ENCODE data around the gene PIEZO1. TPM values are rescaled to one million over a fixed set of nuclear protein-coding genes. Genes with fewer than 3 reads are reported as not detected.
"Not testable (repeated sequence)": the region's sequence is repeated elsewhere in the genome, so short reads cannot be mapped to it uniquely, and the experiment has no call there.

Gene PIEZO1
- total RNA-seq, 2 experiments from 2014 or later: 105 to 126 TPM

- DNase-seq: no peak
- ChIA-PET CTCF (no interaction called here), POLR2A (interaction anchor here (0.6 kb wide), 1 partner anchor 75 kb away, joined by 12 read pairs; no protein-coding TSS in a partner anchor)
- H3K9me3 Mint-ChIP-seq (ENCODE audit: low read depth): no peaks in the 10 kb centered on the region
- no peaks in the 10 kb centered on the region for H3K27me3 Mint-ChIP-seq
- H3K36me3 Mint-ChIP-seq (ENCODE audit: low read depth): peaks cover 3% of the 10 kb centered on the region
- intact Hi-C loops (cut with DNase I, micrococcal nuclease): no loop called here
- H3K27ac Mint-ChIP-seq: no peak overlapping the region
- no peak overlapping the region for H3K4me3 Mint-ChIP-seq
- no peak for ATAC-seq
- H3K4me1 Mint-ChIP-seq: peaks cover 21% of the 10 kb centered on the region
Measured at GRCh38 chr16:88678224-88678979, 106.6 kb downstream of the PIEZO1 start.

- no peaks in the 10 kb centered on the region for H3K27me3 Mint-ChIP-seq
- POLR2A ChIA-PET: interaction anchor here (0.6 kb wide), 1 partner anchor 74 kb away, joined by 12 read pairs; no protein-coding TSS in a partner anchor
- no peak overlapping the region for H3K27ac Mint-ChIP-seq
- DNase-seq (no peak), ATAC-seq (no peak)
- intact Hi-C loops (cut with DNase I, micrococcal nuclease): no loop called here
- peaks cover 19% of the 10 kb centered on the region for H3K4me1 Mint-ChIP-seq
- H3K9me3 Mint-ChIP-seq (ENCODE audit: low read depth): no peaks in the 10 kb centered on the region
- CTCF ChIA-PET: no interaction called here
- H3K36me3 Mint-ChIP-seq (ENCODE audit: low read depth): peaks cover 3% of the 10 kb centered on the region
- no peak overlapping the region for H3K4me3 Mint-ChIP-seq
Measured at GRCh38 chr16:88677721-88678120, 107.3 kb downstream of the PIEZO1 start.

GRCh38 chr16:88676502-88677242 lies 108.3 kb downstream of the PIEZO1 start:
- no peak for ATAC-seq
- no peak for DNase-seq
- Mint-ChIP-seq H3K27ac (no peak overlapping the region), H3K27me3 (no peaks in the 10 kb centered on the region), H3K4me3 (no peak overlapping the region), H3K9me3 (ENCODE audit: low read depth) (no peaks in the 10 kb centered on the region), H3K4me1 (peaks cover 10% of the 10 kb centered on the region), H3K36me3 (ENCODE audit: low read depth) (peaks cover 3% of the 10 kb centered on the region)
- POLR2A ChIA-PET: no interaction called here
- intact Hi-C loops (cut with DNase I, micrococcal nuclease): no loop called here
- CTCF ChIA-PET: interaction anchor here (0.6 kb wide), 1 partner anchor 10 kb away, joined by 3 read pairs; no protein-coding TSS in a partner anchor

- CTCF ChIA-PET: interaction anchor here (1.0 to 1.5 kb wide), 2 partner anchors 8 to 11 kb away, joined by 3 read pairs; no protein-coding TSS in a partner anchor
Measured at GRCh38 chr16:88673716-88674379, 111.2 kb downstream of the PIEZO1 start.

GRCh38 chr16:88672776-88673175 lies 112.2 kb downstream of the PIEZO1 start:
- Mint-ChIP-seq H3K4me1 (no peaks in the 10 kb centered on the region), H3K4me3 (no peak overlapping the region), H3K9me3 (ENCODE audit: low read depth) (no peaks in the 10 kb centered on the region), H3K27ac (no peak overlapping the region), H3K27me3 (no peaks in the 10 kb centered on the region), H3K36me3 (ENCODE audit: low read depth) (peaks cover 2% of the 10 kb centered on the region)
- ChIA-PET POLR2A (no interaction called here), CTCF (interaction anchor here (0.5 to 1.5 kb wide), 3 partner anchors 9 to 45 kb away, joined by 3 read pairs; no protein-coding TSS in a partner anchor)
- intact Hi-C loops (cut with DNase I, micrococcal nuclease): no loop called here
- no peak for ATAC-seq
- DNase-seq: no peak

More at GRCh38 chr16:88673716-88674379, 111.2 kb downstream of the PIEZO1 start:
- ATAC-seq (no peak), DNase-seq (no peak)
- Mint-ChIP-seq H3K9me3 (ENCODE audit: low read depth) (no peaks in the 10 kb centered on the region), H3K36me3 (ENCODE audit: low read depth) (no peaks in the 10 kb centered on the region), H3K4me1 (no peaks in the 10 kb centered on the region), H3K27ac (no peak overlapping the region), H3K4me3 (no peak overlapping the region), H3K27me3 (no peaks in the 10 kb centered on the region)
- POLR2A ChIA-PET: no interaction called here
- intact Hi-C loops (cut with DNase I, micrococcal nuclease): no loop called here

- POLR2A ChIA-PET: no interaction called here
- no peak overlapping the region for H3K4me3 Mint-ChIP-seq
Measured at GRCh38 chr16:88671806-88672205, 113.2 kb downstream of the PIEZO1 start.

GRCh38 chr16:88669980-88670379 lies 115.0 kb downstream of the PIEZO1 start:
- POLR2A ChIA-PET: no interaction called here
- H3K9me3 Mint-ChIP-seq (ENCODE audit: low read depth): no peaks in the 10 kb centered on the region
- CTCF ChIA-PET: interaction anchor here (0.6 to 2.7 kb wide), 2 partner anchors 10 to 18 kb away, joined by 3 to 8 read pairs; no protein-coding TSS in a partner anchor

More at GRCh38 chr16:88671806-88672205, 113.2 kb downstream of the PIEZO1 start:
- H3K9me3 Mint-ChIP-seq (ENCODE audit: low read depth): no peaks in the 10 kb centered on the region
- CTCF ChIA-PET: interaction anchor here (2.7 kb wide), 1 partner anchor 8 kb away, joined by 8 read pairs; no protein-coding TSS in a partner anchor
- intact Hi-C loops (cut with DNase I, micrococcal nuclease): no loop called here
- H3K36me3 Mint-ChIP-seq (ENCODE audit: low read depth): peaks cover 2% of the 10 kb centered on the region
- DNase-seq (no peak), ATAC-seq (no peak)
- H3K27me3 Mint-ChIP-seq: no peaks in the 10 kb centered on the region
- H3K27ac Mint-ChIP-seq: no peak overlapping the region
- no peaks in the 10 kb centered on the region for H3K4me1 Mint-ChIP-seq

GRCh38 chr16:88669493-88669892 lies 115.5 kb downstream of the PIEZO1 start:
- H3K9me3 Mint-ChIP-seq (ENCODE audit: low read depth); DNase-seq; H3K4me3 Mint-ChIP-seq; ATAC-seq; H3K27ac Mint-ChIP-seq; H3K36me3 Mint-ChIP-seq (ENCODE audit: low read depth); H3K4me1 Mint-ChIP-seq; H3K27me3 Mint-ChIP-seq; intact Hi-C loops (cut with DNase I, micrococcal nuclease); POLR2A ChIA-PET: not testable (repeated sequence)
- CTCF ChIA-PET: interaction anchor here (0.6 to 2.7 kb wide), 2 partner anchors 11 to 17 kb away, joined by 3 to 8 read pairs; no protein-coding TSS in a partner anchor

More at GRCh38 chr16:88669980-88670379, 115.0 kb downstream of the PIEZO1 start:
- Mint-ChIP-seq H3K27ac (no peak overlapping the region), H3K4me3 (no peak overlapping the region), H3K4me1 (no peaks in the 10 kb centered on the region), H3K36me3 (ENCODE audit: low read depth) (peaks cover 2% of the 10 kb centered on the region), H3K27me3 (no peaks in the 10 kb centered on the region)
- intact Hi-C loops (cut with DNase I, micrococcal nuclease): no loop called here
- no peak for DNase-seq
- ATAC-seq: no peak

- POLR2A ChIA-PET: no interaction called here
- Mint-ChIP-seq H3K36me3 (ENCODE audit: low read depth) (peaks cover 2% of the 10 kb centered on the region), H3K27me3 (no peaks in the 10 kb centered on the region), H3K9me3 (ENCODE audit: low read depth) (no peaks in the 10 kb centered on the region), H3K27ac (no peak overlapping the region), H3K4me1 (peaks cover 3% of the 10 kb centered on the region), H3K4me3 (no peak overlapping the region)
- CTCF ChIA-PET: interaction anchor here (0.8 kb wide), 1 partner anchor 18 kb away, joined by 3 read pairs; no protein-coding TSS in a partner anchor
- intact Hi-C loops (cut with DNase I, micrococcal nuclease): no loop called here
- DNase-seq: no peak
- no peak for ATAC-seq
Measured at GRCh38 chr16:88667461-88667860, 117.6 kb downstream of the PIEZO1 start.

- Mint-ChIP-seq H3K36me3 (ENCODE audit: low read depth) (peaks cover 2% of the 10 kb centered on the region), H3K27me3 (no peaks in the 10 kb centered on the region), H3K4me3 (no peak overlapping the region), H3K9me3 (ENCODE audit: low read depth) (no peaks in the 10 kb centered on the region), H3K27ac (no peak overlapping the region), H3K4me1 (peaks cover 14% of the 10 kb centered on the region)
- DNase-seq: no peak
- ChIA-PET POLR2A (no interaction called here), CTCF (interaction anchor here (1.3 to 1.6 kb wide), 3 partner anchors 15 to 72 kb away, joined by 4 to 5 read pairs (median 5); no protein-coding TSS in a partner anchor)
- no peak for ATAC-seq
- intact Hi-C loops (cut with DNase I, micrococcal nuclease): no loop called here
Measured at GRCh38 chr16:88665570-88665969, 119.5 kb downstream of the PIEZO1 start.

All from activated CD4-positive, alpha-beta T cell treated with anti-CD3 and anti-CD28 coated beads for 36 hours (primary cell).